Panc1 (cell line): ENCODE results near the gene GUCY1B1.

Experiments
- POLR2AphosphoS5 ChIP-seq: IDR thresholded peaks from 2 replicates; pipeline ENCODE4 v1.6.1; 2012; ENCODE audit warnings: mild to moderate bottlenecking, low read depth, low read length, moderate library complexity
- SIN3A ChIP-seq: IDR thresholded peaks from 2 replicates; pipeline ENCODE4 v1.6.1; 2012; ENCODE audit warnings: low read depth, mild to moderate bottlenecking, low read length, moderate library complexity, borderline replicate concordance; ENCODE audit not compliant: insufficient read depth
- TCF7L2 ChIP-seq: IDR thresholded peaks from 2 replicates; pipeline ENCODE4 v1.6.1; 2011; ENCODE audit warnings: mild to moderate bottlenecking, low read depth, low read length, inconsistent platforms
- TF ChIP-seq, protein P1 (sequence below): fragments of 450-650 bp; IDR thresholded peaks from 2 replicates; pipeline ENCODE4 v1.5.1; 2017; ENCODE audit warnings: mild to moderate bottlenecking
- TF ChIP-seq, protein P2 (sequence below), 2 experiments: IDR thresholded peaks; 2 replicates each; pipeline ENCODE4 v1.6.1; 2011 to 2012; ENCODE audit warnings: low read depth in 2 of 2, control low read depth in 1 of 2, low read length in 1 of 2, mild to moderate bottlenecking in 1 of 2, moderate library complexity in 1 of 2; ENCODE audit not compliant: insufficient read depth in 1 of 2

GRCh38 chr4:155741546-155741945 is 17.3 kb upstream of the GUCY1B1 start:
- TF ChIP-seq, protein P1, sequence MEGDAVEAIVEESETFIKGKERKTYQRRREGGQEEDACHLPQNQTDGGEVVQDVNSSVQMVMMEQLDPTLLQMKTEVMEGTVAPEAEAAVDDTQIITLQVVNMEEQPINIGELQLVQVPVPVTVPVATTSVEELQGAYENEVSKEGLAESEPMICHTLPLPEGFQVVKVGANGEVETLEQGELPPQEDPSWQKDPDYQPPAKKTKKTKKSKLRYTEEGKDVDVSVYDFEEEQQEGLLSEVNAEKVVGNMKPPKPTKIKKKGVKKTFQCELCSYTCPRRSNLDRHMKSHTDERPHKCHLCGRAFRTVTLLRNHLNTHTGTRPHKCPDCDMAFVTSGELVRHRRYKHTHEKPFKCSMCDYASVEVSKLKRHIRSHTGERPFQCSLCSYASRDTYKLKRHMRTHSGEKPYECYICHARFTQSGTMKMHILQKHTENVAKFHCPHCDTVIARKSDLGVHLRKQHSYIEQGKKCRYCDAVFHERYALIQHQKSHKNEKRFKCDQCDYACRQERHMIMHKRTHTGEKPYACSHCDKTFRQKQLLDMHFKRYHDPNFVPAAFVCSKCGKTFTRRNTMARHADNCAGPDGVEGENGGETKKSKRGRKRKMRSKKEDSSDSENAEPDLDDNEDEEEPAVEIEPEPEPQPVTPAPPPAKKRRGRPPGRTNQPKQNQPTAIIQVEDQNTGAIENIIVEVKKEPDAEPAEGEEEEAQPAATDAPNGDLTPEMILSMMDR, result no peak
- TF ChIP-seq SIN3A (no peak), TCF7L2 (no peak), POLR2AphosphoS5 (no peak)
- TF ChIP-seq, protein P2, sequence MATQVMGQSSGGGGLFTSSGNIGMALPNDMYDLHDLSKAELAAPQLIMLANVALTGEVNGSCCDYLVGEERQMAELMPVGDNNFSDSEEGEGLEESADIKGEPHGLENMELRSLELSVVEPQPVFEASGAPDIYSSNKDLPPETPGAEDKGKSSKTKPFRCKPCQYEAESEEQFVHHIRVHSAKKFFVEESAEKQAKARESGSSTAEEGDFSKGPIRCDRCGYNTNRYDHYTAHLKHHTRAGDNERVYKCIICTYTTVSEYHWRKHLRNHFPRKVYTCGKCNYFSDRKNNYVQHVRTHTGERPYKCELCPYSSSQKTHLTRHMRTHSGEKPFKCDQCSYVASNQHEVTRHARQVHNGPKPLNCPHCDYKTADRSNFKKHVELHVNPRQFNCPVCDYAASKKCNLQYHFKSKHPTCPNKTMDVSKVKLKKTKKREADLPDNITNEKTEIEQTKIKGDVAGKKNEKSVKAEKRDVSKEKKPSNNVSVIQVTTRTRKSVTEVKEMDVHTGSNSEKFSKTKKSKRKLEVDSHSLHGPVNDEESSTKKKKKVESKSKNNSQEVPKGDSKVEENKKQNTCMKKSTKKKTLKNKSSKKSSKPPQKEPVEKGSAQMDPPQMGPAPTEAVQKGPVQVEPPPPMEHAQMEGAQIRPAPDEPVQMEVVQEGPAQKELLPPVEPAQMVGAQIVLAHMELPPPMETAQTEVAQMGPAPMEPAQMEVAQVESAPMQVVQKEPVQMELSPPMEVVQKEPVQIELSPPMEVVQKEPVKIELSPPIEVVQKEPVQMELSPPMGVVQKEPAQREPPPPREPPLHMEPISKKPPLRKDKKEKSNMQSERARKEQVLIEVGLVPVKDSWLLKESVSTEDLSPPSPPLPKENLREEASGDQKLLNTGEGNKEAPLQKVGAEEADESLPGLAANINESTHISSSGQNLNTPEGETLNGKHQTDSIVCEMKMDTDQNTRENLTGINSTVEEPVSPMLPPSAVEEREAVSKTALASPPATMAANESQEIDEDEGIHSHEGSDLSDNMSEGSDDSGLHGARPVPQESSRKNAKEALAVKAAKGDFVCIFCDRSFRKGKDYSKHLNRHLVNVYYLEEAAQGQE (IDR thresholded peaks at IDR 0.05; ENCODE audit: insufficient read depth in 1 of 2, low read depth in 2 of 2, low read length in 1 of 2), result no peak
